Measurements from ENCODE around the gene LDLRAD3.

LDLRAD3 gene

GRCh38 chr11:36214976-36215692 is 271.3 kb downstream of the LDLRAD3 start:
- Histone ChIP-seq H3K4me3 (ENCODE audit: low read depth in 1 of 2, low read length in 2 of 2) (no peak overlapping the region), H3K79me2 (ENCODE audit: insufficient read depth, low read length) (no peaks in the 10 kb centered on the region), H2AFZ (ENCODE audit: low read depth, low read length) (no peak overlapping the region), H3K9ac (ENCODE audit: low read depth, low read length) (no peak overlapping the region), H3K27ac (ENCODE audit: low read length) (no peak overlapping the region), H3K27me3 (ENCODE audit: insufficient read depth, low read length, poor library complexity) (peaks cover 12% of the 10 kb centered on the region), H3K9me3 (ENCODE audit: insufficient read depth, low read length, severe bottlenecking) (peaks cover 1% of the 10 kb centered on the region), H3K4me1 (ENCODE audit: insufficient read depth, low read length) (no peaks in the 10 kb centered on the region), H4K20me1 (ENCODE audit: insufficient read depth, low read length) (no peaks in the 10 kb centered on the region), H3K36me3 (ENCODE audit: insufficient read depth, low read length) (no peaks in the 10 kb centered on the region), H3K4me2 (ENCODE audit: insufficient read depth, low read length) (no peak overlapping the region)
- TF ChIP-seq EZH2 (IDR thresholded peaks at IDR 0.05; ENCODE audit: borderline replicate concordance, low read depth, low read length, severe bottlenecking) (no peak), CTCF (IDR thresholded peaks at IDR 0.05; ENCODE audit: borderline replicate concordance, extremely low read depth, low read length, poor library complexity, severe bottlenecking) (no peak)
- peak; percentile 67; the same call in 2 of the 3 replicates for ATAC-seq (ENCODE audit: insufficient read depth, low read depth)
- peak; percentile 18 for DNase-seq

- TF ChIP-seq CTCF (IDR thresholded peaks at IDR 0.05; ENCODE audit: borderline replicate concordance, extremely low read depth, low read length, poor library complexity, severe bottlenecking) (no peak), EZH2 (IDR thresholded peaks at IDR 0.05; ENCODE audit: borderline replicate concordance, low read depth, low read length, severe bottlenecking) (no peak)
- Histone ChIP-seq H3K4me2 (ENCODE audit: insufficient read depth, low read length) (no peak overlapping the region), H3K27ac (ENCODE audit: low read length) (no peak overlapping the region), H2AFZ (ENCODE audit: low read depth, low read length) (no peak overlapping the region), H3K9ac (ENCODE audit: low read depth, low read length) (no peak overlapping the region), H3K27me3 (ENCODE audit: insufficient read depth, low read length, poor library complexity) (peaks cover 12% of the 10 kb centered on the region), H3K4me1 (ENCODE audit: insufficient read depth, low read length) (no peaks in the 10 kb centered on the region), H3K79me2 (ENCODE audit: insufficient read depth, low read length) (no peaks in the 10 kb centered on the region), H4K20me1 (ENCODE audit: insufficient read depth, low read length) (no peaks in the 10 kb centered on the region), H3K9me3 (ENCODE audit: insufficient read depth, low read length, severe bottlenecking) (peaks cover 4% of the 10 kb centered on the region), H3K36me3 (ENCODE audit: insufficient read depth, low read length) (no peaks in the 10 kb centered on the region), H3K4me3 (ENCODE audit: low read depth in 1 of 2, low read length in 2 of 2) (no peak overlapping the region)
- DNase-seq (no peak), ATAC-seq (ENCODE audit: insufficient read depth, low read depth) (no peak)
These were observed 271.8 kb downstream of the LDLRAD3 start for GRCh38 chr11:36215693-36216060.

GRCh38 chr11:36216061-36216615 is 272.3 kb downstream of the LDLRAD3 start:
- H3K27me3 ChIP-seq (ENCODE audit: insufficient read depth, low read length, poor library complexity): peaks cover 12% of the 10 kb centered on the region
- H2AFZ ChIP-seq (ENCODE audit: low read depth, low read length): no peak overlapping the region
- H3K9me3 ChIP-seq (ENCODE audit: insufficient read depth, low read length, severe bottlenecking): peaks cover 4% of the 10 kb centered on the region
- no peak overlapping the region for H3K4me3 ChIP-seq (ENCODE audit: low read depth in 1 of 2, low read length in 2 of 2)
- no peaks in the 10 kb centered on the region for H4K20me1 ChIP-seq (ENCODE audit: insufficient read depth, low read length)
- H3K36me3 ChIP-seq (ENCODE audit: insufficient read depth, low read length): no peaks in the 10 kb centered on the region
- DNase-seq (no peak), ATAC-seq (ENCODE audit: insufficient read depth, low read depth) (no peak)
- H3K9ac ChIP-seq (ENCODE audit: low read depth, low read length): no peak overlapping the region
- no peak overlapping the region for H3K27ac ChIP-seq (ENCODE audit: low read length)
- no peaks in the 10 kb centered on the region for H3K4me1 ChIP-seq (ENCODE audit: insufficient read depth, low read length)
- no peak overlapping the region for H3K4me2 ChIP-seq (ENCODE audit: insufficient read depth, low read length)
- no peak for TF ChIP-seq EZH2 (IDR thresholded peaks at IDR 0.05; ENCODE audit: borderline replicate concordance, low read depth, low read length, severe bottlenecking)
- no peak for TF ChIP-seq CTCF (IDR thresholded peaks at IDR 0.05; ENCODE audit: borderline replicate concordance, extremely low read depth, low read length, poor library complexity, severe bottlenecking)
- H3K79me2 ChIP-seq (ENCODE audit: insufficient read depth, low read length): no peaks in the 10 kb centered on the region

Measured in DND-41 (cell line).